HepG2 (cell line): ENCODE results near the gene KIF2C. TPM values are rescaled to one million over a fixed set of nuclear protein-coding genes. Genes with fewer than 3 reads are reported as not detected.
A peak's percentile ranks its signal among the peaks of the same experiment; 100 is the strongest.

Source experiments
- ATAC-seq: fragments of 200-7000 bp; cut with Tn5 transposase; 3 replicates; pipeline ENCODE4 v1.9.1; 2020; ENCODE audit warnings: mild to moderate bottlenecking, moderate library complexity
- BruUV-seq: library from RNA; stranded (reverse); fragments of 400-500 nt; replicated peaks from 2 replicates; lab custom pipeline; 2021; lab: Mats Ljungman, UMichigan
- CTCF ChIA-PET: fragments of 300-600 bp; formaldehyde crosslinking; extraction: SDS; loops from one replicate; lab custom pipeline; 2021; ENCODE audit warnings: low total read pairs, inconsistent platforms, low intra/inter-chr PET ratio; lab: Yijun Ruan, JAX
- POLR2A ChIA-PET: fragments of 350-600 bp; sonication (Branson Sonifier 250); formaldehyde crosslinking; loops from one replicate; lab custom pipeline; 2020; ENCODE audit warnings: antibody characterized with exemption, inconsistent platforms; lab: Yijun Ruan, JAX
- DNase-seq: peaks from one replicate; pipeline ENCODE4 v3.0.0-alpha.2; 2015; ENCODE audit warnings: low spot score
- FAIRE-seq: peaks from 3 replicates; lab custom pipeline; 2011; peaks lifted over from hg19 to GRCh38; lab: Jason Lieb, UNC
- H2AFZ ChIP-seq: one replicate; pipeline ENCODE4 v1.6.1; 2011; ENCODE audit warnings: low read length, inconsistent platforms
- H3K27ac ChIP-seq: fragments of 300-600 bp; 3 replicates; pipeline ENCODE4 v1.8.0; 2011; ENCODE audit warnings: mixed run types, mild to moderate bottlenecking, mixed read lengths, low read length, inconsistent platforms; ENCODE audit not compliant: insufficient read depth; ENCODE audit errors: extremely low read length
- H3K27me3 ChIP-seq, 2 experiments: fragments of 200-600 bp in 1 of 2; 2 replicates in 1 of 2; 3 replicates in 1 of 2; pipeline versions ENCODE4 v1.6.0 to v1.8.0; 2011; ENCODE audit warnings: low read length in 2 of 2, mild to moderate bottlenecking in 2 of 2, moderate library complexity in 2 of 2, inconsistent platforms in 1 of 2; ENCODE audit not compliant: insufficient read depth in 2 of 2, control insufficient read depth in 1 of 2
- H3K36me3 ChIP-seq, 2 experiments: fragments of 200-600 bp in 1 of 2; replicated peaks in 1 of 2; 2 replicates in 1 of 2; 3 replicates in 1 of 2; pipeline versions ENCODE4 v1.5.1 to v1.8.0; 2011; ENCODE audit warnings: low read length in 2 of 2, inconsistent platforms in 1 of 2; ENCODE audit not compliant: insufficient read depth in 2 of 2, control insufficient read depth in 1 of 2
- H3K4me1 ChIP-seq: 2 replicates; pipeline ENCODE4 v1.5.1; 2012; ENCODE audit warnings: low read length, inconsistent platforms; ENCODE audit not compliant: insufficient read depth
- H3K4me2 ChIP-seq: 2 replicates; pipeline ENCODE4 v1.6.0; 2011; ENCODE audit warnings: low read depth, low read length, inconsistent platforms
- H3K4me3 ChIP-seq, 3 experiments: fragments of 200-600 bp in 1 of 3; sonication (generic), shearing (Covaris generic) in 1 of 3; replicated peaks in 1 of 3; 2 replicates each; pipeline ENCODE4 v1.5.1; 2011 to 2016; ENCODE audit warnings: low read length in 3 of 3, inconsistent platforms in 2 of 3, low read depth in 2 of 3, mild to moderate bottlenecking in 2 of 3, control low read depth in 1 of 3, mixed read lengths in 1 of 3; ENCODE audit not compliant: insufficient read depth in 1 of 3
- H3K79me2 ChIP-seq: one replicate; pipeline ENCODE4 v1.6.1; 2011; ENCODE audit warnings: low read length, inconsistent platforms; ENCODE audit not compliant: insufficient read depth
- H3K9ac ChIP-seq: 2 replicates; pipeline ENCODE4 v1.6.0; 2011; ENCODE audit warnings: mild to moderate bottlenecking, low read depth, low read length, inconsistent platforms; ENCODE audit not compliant: insufficient read depth
- H3K9me3 ChIP-seq: 2 replicates; pipeline ENCODE4 v1.5.1; 2012; ENCODE audit warnings: mild to moderate bottlenecking, low read length
- H4K20me1 ChIP-seq: 2 replicates; pipeline ENCODE4 v1.6.0; 2011; ENCODE audit warnings: inconsistent platforms, mild to moderate bottlenecking, low read length, moderate library complexity; ENCODE audit not compliant: insufficient read depth
- BHLHE40 ChIP-seq: IDR thresholded peaks from 2 replicates; pipeline ENCODE4 v1.6.1; 2011; ENCODE audit warnings: low read length, improper control_type of control experiment
- HCFC1 ChIP-seq: fragments of 150-350 bp; IDR thresholded peaks from 2 replicates; pipeline ENCODE4 v1.6.1; 2014; ENCODE audit warnings: low read depth, low read length
- HMG20B ChIP-seq: conservative IDR thresholded peaks from 2 replicates; pipeline ENCODE4 v1.6.1; 2016; ENCODE audit warnings: missing genetic modification reagents, missing compliant biosample characterization
- HOXA3 ChIP-seq: sonication (generic); formaldehyde crosslinking; IDR thresholded peaks from 2 replicates; pipeline ENCODE4 v1.5.0; 2020; ENCODE audit warnings: missing genetic modification reagents
- PAF1 ChIP-seq: IDR thresholded peaks from 2 replicates; pipeline ENCODE4 v1.6.1; 2016; ENCODE audit warnings: missing genetic modification reagents, missing compliant biosample characterization
- PLSCR1 ChIP-seq: sonication (generic); formaldehyde crosslinking; IDR thresholded peaks from 2 replicates; pipeline ENCODE4 v1.5.0; 2020; ENCODE audit warnings: missing genetic modification reagents, mild to moderate bottlenecking, borderline replicate concordance
- POLR2A ChIP-seq, 2 experiments: IDR thresholded peaks; 2 replicates each; pipeline ENCODE4 v1.6.1; 2011; ENCODE audit warnings: low read depth in 2 of 2, low read length in 2 of 2, mild to moderate bottlenecking in 1 of 2, moderate library complexity in 1 of 2; ENCODE audit not compliant: insufficient read depth in 1 of 2
- POLR2AphosphoS5 ChIP-seq: IDR thresholded peaks from 2 replicates; pipeline ENCODE4 v1.6.1; 2012; ENCODE audit warnings: low read depth, low read length
- RBFOX2 ChIP-seq: fragments of 200-400 bp; formaldehyde crosslinking; IDR thresholded peaks from 2 replicates; pipeline ENCODE4 v1.6.1; 2017; ENCODE audit warnings: low read depth, mild to moderate bottlenecking, low read length
- RBM22 ChIP-seq: fragments of 200-400 bp; formaldehyde crosslinking; optimal IDR thresholded peaks from 2 replicates; pipeline ENCODE3; 2017; ENCODE audit warnings: mild to moderate bottlenecking, low read length, moderate library complexity
- ZBTB38 ChIP-seq: sonication (generic); formaldehyde crosslinking; IDR thresholded peaks from 2 replicates; pipeline ENCODE4 v1.5.1; 2020; ENCODE audit warnings: mild to moderate bottlenecking, missing genetic modification reagents
- ZNF121 ChIP-seq: sonication (generic); formaldehyde crosslinking; IDR thresholded peaks from 2 replicates; pipeline ENCODE4 v1.5.0; 2020; ENCODE audit warnings: mild to moderate bottlenecking, missing genetic modification reagents
- ZNF788 ChIP-seq: sonication (generic); formaldehyde crosslinking; IDR thresholded peaks from 2 replicates; pipeline ENCODE4 v1.5.0; 2020; ENCODE audit warnings: mild to moderate bottlenecking, missing genetic modification reagents, borderline replicate concordance
- ZNF816 ChIP-seq: sonication (generic); formaldehyde crosslinking; IDR thresholded peaks from 2 replicates; pipeline ENCODE4 v1.8.0; 2022; ENCODE audit warnings: missing genetic modification reagents, mild to moderate bottlenecking, borderline replicate concordance
- ZNF883 ChIP-seq: sonication (generic); formaldehyde crosslinking; IDR thresholded peaks from 2 replicates; pipeline ENCODE4 v1.5.1; 2020; ENCODE audit warnings: mild to moderate bottlenecking, missing genetic modification reagents; ENCODE audit errors: not compliant biosample characterization
- WGBS: methylation state at CpG from one replicate; pipeline ENCODE4 v1.1.6; 2017; ENCODE audit warnings: low lambda C conversion rate; 5-methylcytosine and 5-hydroxymethylcytosine counted together
- in situ Hi-C: cut with HindIII; loops from 2 replicates; pipeline ENCODE4 v1.10.0; 2017; ENCODE audit warnings: low pct_unique_long_range_greater_than_20kb; ENCODE audit not compliant: extremely low pct_ligation_motif_present
- intact Hi-C: fragments of 100-400 bp; cut with micrococcal nuclease; formaldehyde crosslinking; loops from one replicate; pipeline ENCODE4 v1.10.0; 2022; ENCODE audit not compliant: unreplicated experiment
- polyA plus RNA-seq, 8 experiments: library from polyadenylated mRNA; depleted of rRNA in 3 of 8; stranded (reverse) in 7 of 8; unstranded in 1 of 8; fragments of >200 nt; fragmentation: Illumina TruSeq in 4 of 8; extraction: Trizol in 4 of 8; gene quantifications; 2 replicates each; pipeline versions ENCODE4 v1.2.1 to v1.2.3, GENCODE V29; 2011 to 2016; ENCODE audit warnings: low read depth in 4 of 8, missing spikeins in 1 of 8, mixed read lengths in 1 of 8; ENCODE audit not compliant: insufficient read depth in 1 of 8
- total RNA-seq, 5 experiments: library from RNA; depleted of rRNA; stranded (reverse); fragments of >200 nt; fragmentation: Illumina TruSeq; extraction: Trizol; gene quantifications; 2 replicates each; pipeline ENCODE4 v1.2.3, GENCODE V29; 2016; ENCODE audit warnings: low read depth in 1 of 5

Gene KIF2C
- total and polyA plus RNA-seq, 2 of the 13 experiments (the other 11 are each of a cell fraction or from before 2014, with no cell fraction given) = 29.7 to 53.7 TPM

- FAIRE-seq (no peak), DNase-seq (no peak)
- H3K9ac ChIP-seq = no peak overlapping the region
- BruUV-seq = no TSS peak
- H3K79me2 ChIP-seq = peaks cover 35% of the 10 kb centered on the region
- H3K36me3 ChIP-seq = peaks cover 12 to 24% of the 10 kb centered on the region in 2 experiments
- intact Hi-C loops = no loop called here
- peaks cover 36% of the 10 kb centered on the region for H4K20me1 ChIP-seq
- no peak for TF ChIP-seq HOXA3 (CRISPR knock-in tag)
- peak; percentile 65 for TF ChIP-seq RBFOX2
- TF ChIP-seq ZNF816 (CRISPR knock-in tag) = no peak
- peak; percentile 17 to 39; a peak in 3 of 4 replicates for TF ChIP-seq POLR2A (IDR thresholded peaks at IDR 0.05; ENCODE audit: insufficient read depth in 1 of 2, low read depth in 2 of 2, low read length in 2 of 2)
- no peak for TF ChIP-seq ZNF788 (CRISPR knock-in tag)
- 0 out of 2 replicates have a peak, but pooled peaks have one; percentile 68 for TF ChIP-seq PAF1
- TF ChIP-seq, all 625 proteins: peak for 3
- ATAC-seq = no peak
- Histone ChIP-seq H3K9me3 (no peaks in the 10 kb centered on the region), H3K4me2 (no peak overlapping the region), H3K4me1 (peaks cover 44% of the 10 kb centered on the region), H2AFZ (no peak overlapping the region), H3K27me3 (no peaks in the 10 kb centered on the region; a peak in 1 of 5 replicates), H3K4me3 (peak overlapping the region in 1 of 3 experiments; percentile 3; a peak in 1 of 6 replicates), H3K27ac (peak overlapping the region; percentile 9)
- POLR2A ChIA-PET = interaction anchor here (1.2 to 2.5 kb wide), 5 partner anchors 10 to 48 kb away, joined by 3 to 14 read pairs (median 6); partner anchors contain the start of genes PLK3 and RNU5D-1
- CTCF ChIA-PET = no interaction called here
- in situ Hi-C loops = no loop called here
- WGBS = 98% methylated on average over 6 of the region's 6 CpGs
Measured at GRCh38 chr1:44778705-44779576, 39.3 kb downstream of the KIF2C start.

GRCh38 chr1:44780583-44781121 lies 41.0 kb downstream of the KIF2C start:
- 97% methylated on average over 14 of the region's 14 CpGs for WGBS
- FAIRE-seq (no peak), DNase-seq (no peak), ATAC-seq (no peak)
- no peaks in the 10 kb centered on the region for H3K27me3 ChIP-seq
- H2AFZ ChIP-seq = no peak overlapping the region
- no TSS peak for BruUV-seq
- H3K4me2 ChIP-seq = no peak overlapping the region
- no peak overlapping the region for H3K4me3 ChIP-seq
- peaks cover 12 to 24% of the 10 kb centered on the region in 2 experiments for H3K36me3 ChIP-seq
- in situ Hi-C loops = no loop called here
- no peak overlapping the region for H3K27ac ChIP-seq
- H3K9me3 ChIP-seq = no peaks in the 10 kb centered on the region
- peaks cover 51% of the 10 kb centered on the region for H3K4me1 ChIP-seq
- no peak overlapping the region for H3K9ac ChIP-seq
- CTCF ChIA-PET = no interaction called here
- peaks cover 30% of the 10 kb centered on the region for H3K79me2 ChIP-seq
- peaks cover 36% of the 10 kb centered on the region for H4K20me1 ChIP-seq
- POLR2A ChIA-PET = interaction anchor here (0.9 to 2.6 kb wide), 8 partner anchors 19 to 523 kb away, joined by 3 to 14 read pairs (median 6); partner anchors contain the start of genes BTBD19, DYNLT4, PLK3 and RNU5D-1
- intact Hi-C loops = loop anchor here (5.0 kb wide), 2 partner anchors 37 to 48 kb away; partner anchors contain the start of gene RNU5D-1
- TF ChIP-seq ZNF121 (CRISPR knock-in tag) (no peak), BHLHE40 (no peak), RBM22 (peak; percentile 82), ZNF883 (CRISPR knock-in tag) (no peak), POLR2A (IDR thresholded peaks at IDR 0.05; ENCODE audit: insufficient read depth in 1 of 2, low read depth in 2 of 2, low read length in 2 of 2) (peak; percentile 26 to 56; a peak in 2 of 4 replicates), POLR2AphosphoS5 (0 out of 2 replicates have a peak, but pooled peaks have one; percentile 42), PLSCR1 (CRISPR knock-in tag) (no peak), HMG20B (CRISPR knock-in tag) (no peak), HCFC1 (no peak), ZBTB38 (peak; percentile 43), ZNF816 (CRISPR knock-in tag) (no peak)
